ENCODE results near the gene KDM5C. TPM values are rescaled to one million over a fixed set of nuclear protein-coding genes. Genes with fewer than 3 reads are reported as not detected.

Gene KDM5C
- total RNA-seq, 1 donor from 2014 or later: 75.2 TPM

DNA sequence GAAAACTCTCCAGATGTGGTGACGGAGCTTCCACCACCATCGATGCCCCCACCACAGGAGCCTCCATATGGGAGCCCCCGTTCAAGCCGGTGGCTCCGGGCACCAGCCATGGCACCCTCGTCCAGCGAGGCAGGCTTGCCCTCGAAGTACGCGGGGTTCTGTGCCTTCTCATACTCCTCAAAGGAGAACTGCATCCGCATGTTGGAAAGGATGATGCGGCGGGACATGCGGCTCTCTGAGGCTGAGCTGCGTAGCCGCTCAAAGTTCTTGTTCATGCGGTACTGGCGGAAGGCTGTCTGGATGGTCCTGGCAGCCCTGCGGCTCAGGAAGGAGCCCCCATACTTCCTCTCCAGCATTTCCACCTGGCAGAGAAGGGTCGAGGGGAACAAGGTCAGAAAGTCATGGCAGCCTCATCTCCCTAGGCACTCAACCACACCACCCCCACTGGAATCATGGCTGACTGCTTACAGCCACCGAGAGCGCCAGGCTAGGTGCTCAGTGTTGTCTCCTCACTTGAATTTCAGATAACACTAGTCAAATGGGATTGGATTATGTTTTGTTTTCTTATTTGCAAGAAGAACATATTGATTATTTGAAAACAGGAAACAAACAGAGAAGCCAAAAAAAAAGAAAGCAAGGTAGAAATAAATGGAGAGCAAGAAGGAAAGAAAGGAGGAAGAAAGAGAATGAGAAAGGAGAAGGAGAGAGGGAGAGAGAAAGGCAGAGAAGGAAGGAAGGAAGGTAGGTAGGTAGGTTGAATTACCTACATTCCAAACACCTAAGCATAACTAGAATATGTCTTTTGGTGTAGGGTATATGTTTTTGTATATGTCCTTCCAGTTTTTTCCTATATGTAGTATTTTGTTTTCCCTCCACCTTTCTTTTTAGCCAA, 29.8 kb upstream of the KDM5C start:
- H3K9me3 Mint-ChIP-seq (ENCODE audit: low read depth): peaks cover 9% of the 10 kb centered on the region
- H3K27ac Mint-ChIP-seq (ENCODE audit: unreplicated experiment): no peak overlapping the region
- H3K27me3 Mint-ChIP-seq (ENCODE audit: low read depth): no peaks in the 10 kb centered on the region

DNA sequence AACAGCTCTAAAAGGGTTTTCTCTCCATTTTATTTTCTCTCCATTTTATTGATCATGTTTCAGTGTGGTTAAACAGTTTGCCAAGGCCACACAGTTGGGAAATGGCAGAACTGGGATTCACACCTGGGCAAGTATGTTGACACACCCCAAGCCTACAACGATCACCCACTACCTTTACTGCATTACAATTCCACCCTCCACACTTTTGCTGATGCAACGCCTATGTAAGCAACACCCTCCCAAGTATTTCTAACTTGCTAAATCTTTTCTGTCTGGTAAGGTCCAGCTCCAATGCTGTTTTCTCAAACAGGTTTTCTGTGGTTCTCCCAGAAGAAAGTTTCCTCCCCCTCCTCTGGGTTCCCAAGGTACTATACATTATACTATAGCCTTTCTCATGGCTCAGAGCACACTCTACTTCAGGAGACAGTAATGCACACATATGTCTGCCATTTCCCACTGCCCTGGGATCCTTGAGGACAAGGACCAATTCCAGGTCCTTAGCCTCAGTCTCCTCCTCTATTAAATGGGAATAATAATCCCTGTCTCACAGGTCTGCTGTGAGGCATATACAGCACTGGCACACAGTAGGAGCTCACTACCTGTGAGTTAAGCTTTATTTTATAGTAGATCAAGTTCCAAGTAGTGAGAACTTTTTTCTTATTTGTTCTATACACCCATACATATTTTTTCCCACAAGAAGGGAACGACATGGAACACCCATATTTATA, 28.4 kb upstream of the KDM5C start:
- peaks cover 9% of the 10 kb centered on the region for H3K9me3 Mint-ChIP-seq (ENCODE audit: low read depth)
- H3K27me3 Mint-ChIP-seq (ENCODE audit: low read depth): no peaks in the 10 kb centered on the region
- no peak overlapping the region for H3K4me3 Mint-ChIP-seq (ENCODE audit: unreplicated experiment)
- H3K27ac Mint-ChIP-seq (ENCODE audit: unreplicated experiment): no peak overlapping the region
- TF ChIP-seq, protein P1, sequence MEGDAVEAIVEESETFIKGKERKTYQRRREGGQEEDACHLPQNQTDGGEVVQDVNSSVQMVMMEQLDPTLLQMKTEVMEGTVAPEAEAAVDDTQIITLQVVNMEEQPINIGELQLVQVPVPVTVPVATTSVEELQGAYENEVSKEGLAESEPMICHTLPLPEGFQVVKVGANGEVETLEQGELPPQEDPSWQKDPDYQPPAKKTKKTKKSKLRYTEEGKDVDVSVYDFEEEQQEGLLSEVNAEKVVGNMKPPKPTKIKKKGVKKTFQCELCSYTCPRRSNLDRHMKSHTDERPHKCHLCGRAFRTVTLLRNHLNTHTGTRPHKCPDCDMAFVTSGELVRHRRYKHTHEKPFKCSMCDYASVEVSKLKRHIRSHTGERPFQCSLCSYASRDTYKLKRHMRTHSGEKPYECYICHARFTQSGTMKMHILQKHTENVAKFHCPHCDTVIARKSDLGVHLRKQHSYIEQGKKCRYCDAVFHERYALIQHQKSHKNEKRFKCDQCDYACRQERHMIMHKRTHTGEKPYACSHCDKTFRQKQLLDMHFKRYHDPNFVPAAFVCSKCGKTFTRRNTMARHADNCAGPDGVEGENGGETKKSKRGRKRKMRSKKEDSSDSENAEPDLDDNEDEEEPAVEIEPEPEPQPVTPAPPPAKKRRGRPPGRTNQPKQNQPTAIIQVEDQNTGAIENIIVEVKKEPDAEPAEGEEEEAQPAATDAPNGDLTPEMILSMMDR (IDR thresholded peaks at IDR 0.05): no peak
- no peaks in the 10 kb centered on the region for H3K4me1 Mint-ChIP-seq (ENCODE audit: low read depth)
- H3K36me3 Mint-ChIP-seq (ENCODE audit: low read depth): peaks cover 6% of the 10 kb centered on the region
- no peak for DNase-seq (ENCODE audit: low spot score)

More for the DNA sequence above, 29.8 kb upstream of the KDM5C start:
- Mint-ChIP-seq H3K4me3 (ENCODE audit: unreplicated experiment) (no peak overlapping the region), H3K36me3 (ENCODE audit: low read depth) (peaks cover 6% of the 10 kb centered on the region), H3K4me1 (ENCODE audit: low read depth) (no peaks in the 10 kb centered on the region)
- no peak for DNase-seq (ENCODE audit: low spot score)
- TF ChIP-seq, protein P1 (IDR thresholded peaks at IDR 0.05): no peak

DNA sequence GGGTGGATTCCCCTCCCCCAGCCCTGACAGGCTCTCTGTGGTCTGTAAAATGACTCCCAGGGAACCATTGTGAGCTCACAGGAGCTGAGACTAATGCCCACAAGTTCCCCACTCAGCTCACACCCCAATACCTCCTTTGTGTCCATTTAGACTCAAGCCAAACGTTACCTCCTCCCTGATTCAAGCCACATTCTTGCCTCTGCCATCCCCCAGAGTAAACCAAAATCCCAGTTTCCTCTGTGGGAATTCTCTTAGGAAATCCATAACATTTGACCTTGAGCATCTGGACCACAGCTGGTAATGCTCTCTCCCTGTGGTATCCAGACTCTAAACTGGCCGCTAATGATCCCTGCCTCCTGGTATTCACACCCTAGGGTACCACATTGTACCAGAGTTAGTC, 26.3 kb upstream of the KDM5C start:
- Mint-ChIP-seq H3K36me3 (ENCODE audit: low read depth) (peaks cover 8% of the 10 kb centered on the region), H3K4me1 (ENCODE audit: low read depth) (no peaks in the 10 kb centered on the region), H3K27ac (ENCODE audit: unreplicated experiment) (no peak overlapping the region), H3K27me3 (ENCODE audit: low read depth) (no peaks in the 10 kb centered on the region), H3K9me3 (ENCODE audit: low read depth) (peaks cover 9% of the 10 kb centered on the region), H3K4me3 (ENCODE audit: unreplicated experiment) (no peak overlapping the region)
- TF ChIP-seq, protein P1 (IDR thresholded peaks at IDR 0.05): no peak
- no peak for DNase-seq (ENCODE audit: low spot score)

DNA sequence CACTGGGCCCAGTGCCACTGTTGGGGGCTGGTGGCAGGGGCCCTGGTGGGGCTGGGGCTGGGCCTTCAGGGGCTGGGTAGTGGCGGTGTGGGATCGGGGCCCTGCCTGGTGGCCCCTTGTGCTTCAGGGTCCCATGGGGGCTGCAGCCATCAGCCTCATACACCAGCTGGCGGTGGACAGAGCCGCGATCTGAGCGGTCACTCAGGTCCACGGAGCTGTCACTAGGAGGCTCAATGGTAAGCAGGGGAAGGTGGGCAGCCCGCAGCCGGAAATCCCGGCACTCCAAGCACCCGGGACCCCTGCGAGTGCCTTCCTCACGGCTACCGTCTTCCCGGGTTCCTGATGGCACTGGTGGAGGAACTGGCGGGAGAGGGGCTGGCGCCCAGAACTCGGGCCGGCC, 25.5 kb upstream of the KDM5C start:
- Mint-ChIP-seq H3K9me3 (ENCODE audit: low read depth) (peaks cover 9% of the 10 kb centered on the region), H3K4me3 (ENCODE audit: unreplicated experiment) (no peak overlapping the region), H3K27ac (ENCODE audit: unreplicated experiment) (no peak overlapping the region), H3K36me3 (ENCODE audit: low read depth) (peaks cover 8% of the 10 kb centered on the region), H3K4me1 (ENCODE audit: low read depth) (no peaks in the 10 kb centered on the region), H3K27me3 (ENCODE audit: low read depth) (no peaks in the 10 kb centered on the region)
- TF ChIP-seq, protein P1 (IDR thresholded peaks at IDR 0.05): no peak
- no peak for DNase-seq (ENCODE audit: low spot score)

DNA sequence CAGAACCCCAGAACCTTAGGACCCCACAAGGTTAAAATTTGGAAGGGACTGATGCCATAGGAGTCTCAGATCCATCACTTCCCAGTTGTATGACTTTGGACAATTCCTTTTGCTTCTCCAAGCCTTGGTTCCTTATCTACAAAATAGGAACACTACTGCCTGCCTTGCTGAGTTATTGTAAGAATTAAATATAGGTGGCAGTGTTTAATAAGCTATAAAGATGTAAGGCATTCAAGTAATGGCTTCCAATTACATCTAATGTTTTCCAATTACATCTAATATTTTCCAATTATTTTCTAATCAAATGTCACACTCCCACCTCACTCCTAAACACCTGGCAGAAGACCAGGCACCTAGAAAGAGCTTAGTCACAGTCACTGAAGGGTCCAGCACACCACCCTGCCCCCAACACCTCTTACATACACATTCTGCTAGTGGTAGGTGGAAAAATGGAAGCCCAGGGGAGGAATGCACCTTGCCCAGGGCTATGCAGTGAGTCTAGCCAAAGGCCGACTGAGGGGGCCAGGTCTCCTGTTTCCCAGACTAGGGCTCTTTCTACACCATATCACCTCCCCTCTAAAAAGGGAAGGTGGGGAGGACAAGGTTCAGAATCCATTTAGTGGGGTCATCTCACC, 24.5 kb upstream of the KDM5C start:
- no peak overlapping the region for H3K27ac Mint-ChIP-seq (ENCODE audit: unreplicated experiment)
- H3K9me3 Mint-ChIP-seq (ENCODE audit: low read depth): peaks cover 9% of the 10 kb centered on the region
- H3K36me3 Mint-ChIP-seq (ENCODE audit: low read depth): peaks cover 8% of the 10 kb centered on the region
- no peak overlapping the region for H3K4me3 Mint-ChIP-seq (ENCODE audit: unreplicated experiment)
- no peaks in the 10 kb centered on the region for H3K27me3 Mint-ChIP-seq (ENCODE audit: low read depth)
- TF ChIP-seq, protein P1 (IDR thresholded peaks at IDR 0.05): peak; percentile 52
- DNase-seq (ENCODE audit: low spot score): peak; percentile 27
- no peaks in the 10 kb centered on the region for H3K4me1 Mint-ChIP-seq (ENCODE audit: low read depth)

Measured in chondrocyte (in vitro differentiated cells).